Measurements from ENCODE around the gene GRIN2A.

DNA sequence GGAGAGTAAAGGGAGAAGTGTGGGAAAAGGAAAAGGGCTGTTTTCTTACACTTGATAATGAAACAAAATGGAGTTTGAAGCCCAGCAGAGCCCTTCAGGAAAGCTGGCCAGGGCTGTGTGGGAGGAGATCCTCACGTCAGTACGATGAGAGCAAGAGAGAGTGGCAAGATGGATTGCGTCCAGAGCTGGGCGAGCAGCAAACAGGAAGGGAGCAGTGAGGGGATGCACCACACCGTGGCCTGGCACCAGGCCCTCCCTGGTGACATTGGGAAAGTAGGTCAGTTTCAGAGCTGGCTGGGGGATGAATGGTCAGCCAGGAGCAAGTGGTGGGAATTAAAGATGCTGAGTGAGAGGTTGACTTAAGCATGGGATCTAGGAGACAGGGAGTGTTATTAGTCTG lies 273.6 kb downstream of the GRIN2A start:
- TF ChIP-seq, protein P1, sequence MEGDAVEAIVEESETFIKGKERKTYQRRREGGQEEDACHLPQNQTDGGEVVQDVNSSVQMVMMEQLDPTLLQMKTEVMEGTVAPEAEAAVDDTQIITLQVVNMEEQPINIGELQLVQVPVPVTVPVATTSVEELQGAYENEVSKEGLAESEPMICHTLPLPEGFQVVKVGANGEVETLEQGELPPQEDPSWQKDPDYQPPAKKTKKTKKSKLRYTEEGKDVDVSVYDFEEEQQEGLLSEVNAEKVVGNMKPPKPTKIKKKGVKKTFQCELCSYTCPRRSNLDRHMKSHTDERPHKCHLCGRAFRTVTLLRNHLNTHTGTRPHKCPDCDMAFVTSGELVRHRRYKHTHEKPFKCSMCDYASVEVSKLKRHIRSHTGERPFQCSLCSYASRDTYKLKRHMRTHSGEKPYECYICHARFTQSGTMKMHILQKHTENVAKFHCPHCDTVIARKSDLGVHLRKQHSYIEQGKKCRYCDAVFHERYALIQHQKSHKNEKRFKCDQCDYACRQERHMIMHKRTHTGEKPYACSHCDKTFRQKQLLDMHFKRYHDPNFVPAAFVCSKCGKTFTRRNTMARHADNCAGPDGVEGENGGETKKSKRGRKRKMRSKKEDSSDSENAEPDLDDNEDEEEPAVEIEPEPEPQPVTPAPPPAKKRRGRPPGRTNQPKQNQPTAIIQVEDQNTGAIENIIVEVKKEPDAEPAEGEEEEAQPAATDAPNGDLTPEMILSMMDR (IDR thresholded peaks at IDR 0.05 in 8 of 11, conservative IDR thresholded peaks at IDR 0.05 in 3 of 11), result no peak
- TF ChIP-seq POLR2A (IDR thresholded peaks at IDR 0.05) (no peak), POLR2AphosphoS5 (IDR thresholded peaks at IDR 0.05) (no peak)

Measured in spleen (tissue), 7 donors.